ENCODE data around the gene SMAP1. TPM values are rescaled to one million over a fixed set of nuclear protein-coding genes. Genes with fewer than 3 reads are reported as not detected.
"Not testable (repeated sequence)": the region's sequence is repeated elsewhere in the genome, so short reads cannot be mapped to it uniquely, and the experiment has no call there.

The SMAP1 gene
- total RNA-seq, 2 experiments from 2014 or later, result 24.8 to 31.5 TPM

- Mint-ChIP-seq H3K4me1 (peaks cover 33% of the 10 kb centered on the region), H3K27ac (peak overlapping the region; percentile 39), H3K9me3 (ENCODE audit: low read depth) (peaks cover 14% of the 10 kb centered on the region), H3K36me3 (ENCODE audit: low read depth) (peaks cover 64% of the 10 kb centered on the region)
- H3K4me3 Mint-ChIP-seq; POLR2A ChIA-PET; intact Hi-C loops (cut with DNase I, micrococcal nuclease); H3K27me3 Mint-ChIP-seq: not testable (repeated sequence)
- CTCF ChIA-PET, result interaction anchor here (1.3 to 1.8 kb wide), 3 partner anchors 14 to 143 kb away, joined by 4 to 12 read pairs (median 6); no protein-coding TSS in a partner anchor
- ATAC-seq (peak; percentile 83), DNase-seq (peak; percentile 9)
Measured at GRCh38 chr6:70740746-70741145, 73.1 kb downstream of the SMAP1 start.

GRCh38 chr6:70742462-70742861, 74.8 kb downstream of the SMAP1 start:
- H3K27me3 Mint-ChIP-seq; ATAC-seq; H3K27ac Mint-ChIP-seq; POLR2A ChIA-PET; CTCF ChIA-PET; DNase-seq; intact Hi-C loops (cut with DNase I, micrococcal nuclease); H3K4me3 Mint-ChIP-seq: not testable (repeated sequence)
- Mint-ChIP-seq H3K36me3 (ENCODE audit: low read depth) (peaks cover 61% of the 10 kb centered on the region), H3K4me1 (peaks cover 30% of the 10 kb centered on the region), H3K9me3 (ENCODE audit: low read depth) (peaks cover 14% of the 10 kb centered on the region)

- CTCF ChIA-PET, result interaction anchor here (1.3 kb wide), 1 partner anchor 47 kb away, joined by 5 read pairs; no protein-coding TSS in a partner anchor
- H3K4me3 Mint-ChIP-seq, result no peak overlapping the region
- intact Hi-C loops (cut with DNase I, micrococcal nuclease), result no loop called here
- ATAC-seq (no peak), DNase-seq (no peak)
- H3K27ac Mint-ChIP-seq, result no peak overlapping the region
- H3K4me1 Mint-ChIP-seq, result peaks cover 9% of the 10 kb centered on the region
- H3K36me3 Mint-ChIP-seq (ENCODE audit: low read depth), result peaks cover 18% of the 10 kb centered on the region
- no peaks in the 10 kb centered on the region for H3K27me3 Mint-ChIP-seq
- POLR2A ChIA-PET, result no interaction called here
- H3K9me3 Mint-ChIP-seq (ENCODE audit: low read depth), result peaks cover 4% of the 10 kb centered on the region
Measured at GRCh38 chr6:70753870-70754380, 86.2 kb downstream of the SMAP1 start.

- Mint-ChIP-seq H3K4me3 (no peak overlapping the region), H3K27me3 (no peaks in the 10 kb centered on the region)
- ATAC-seq, result no peak
Measured at GRCh38 chr6:70758883-70759282, 91.2 kb downstream of the SMAP1 start.

GRCh38 chr6:70763754-70764510, 96.2 kb downstream of the SMAP1 start:
- Mint-ChIP-seq H3K27me3 (no peaks in the 10 kb centered on the region), H3K4me3 (no peak overlapping the region), H3K36me3 (ENCODE audit: low read depth) (peaks cover 26% of the 10 kb centered on the region), H3K9me3 (ENCODE audit: low read depth) (peaks cover 2% of the 10 kb centered on the region), H3K27ac (no peak overlapping the region), H3K4me1 (no peaks in the 10 kb centered on the region)
- CTCF ChIA-PET, result interaction anchor here (0.6 to 1.3 kb wide), 3 partner anchors 10 to 373 kb away, joined by 3 to 5 read pairs (median 4); no protein-coding TSS in a partner anchor
- no peak for DNase-seq
- POLR2A ChIA-PET, result interaction anchor here (0.8 kb wide), 1 partner anchor 11 kb away, joined by 4 read pairs; no protein-coding TSS in a partner anchor
- intact Hi-C loops (cut with DNase I, micrococcal nuclease), result no loop called here
- ATAC-seq, result no peak

More at GRCh38 chr6:70758883-70759282, 91.2 kb downstream of the SMAP1 start:
- Mint-ChIP-seq H3K36me3 (ENCODE audit: low read depth) (peaks cover 19% of the 10 kb centered on the region), H3K27ac (no peak overlapping the region), H3K9me3 (ENCODE audit: low read depth) (peaks cover 4% of the 10 kb centered on the region), H3K4me1 (no peaks in the 10 kb centered on the region)
- CTCF ChIA-PET, result interaction anchor here (0.6 to 1.2 kb wide), 2 partner anchors 43 to 52 kb away, joined by 3 read pairs; no protein-coding TSS in a partner anchor
- intact Hi-C loops (cut with DNase I, micrococcal nuclease), result no loop called here
- POLR2A ChIA-PET, result no interaction called here
- no peak for DNase-seq

- CTCF ChIA-PET, result interaction anchor here (1.3 kb wide), 1 partner anchor 26 kb away, joined by 5 read pairs; no protein-coding TSS in a partner anchor
- DNase-seq (no peak), ATAC-seq (no peak)
- Mint-ChIP-seq H3K4me1 (no peaks in the 10 kb centered on the region), H3K27ac (no peak overlapping the region), H3K9me3 (ENCODE audit: low read depth) (peaks cover 2% of the 10 kb centered on the region), H3K27me3 (no peaks in the 10 kb centered on the region), H3K4me3 (no peak overlapping the region), H3K36me3 (ENCODE audit: low read depth) (peaks cover 26% of the 10 kb centered on the region)
- POLR2A ChIA-PET, result interaction anchor here (0.8 kb wide), 1 partner anchor 10 kb away, joined by 4 read pairs; no protein-coding TSS in a partner anchor
- intact Hi-C loops (cut with DNase I, micrococcal nuclease), result no loop called here
Measured at GRCh38 chr6:70764706-70765105, 97.0 kb downstream of the SMAP1 start.

GRCh38 chr6:70771351-70771750, 103.7 kb downstream of the SMAP1 start:
- H3K4me1 Mint-ChIP-seq; ATAC-seq; intact Hi-C loops (cut with DNase I, micrococcal nuclease); DNase-seq; POLR2A ChIA-PET; H3K9me3 Mint-ChIP-seq (ENCODE audit: low read depth); H3K27me3 Mint-ChIP-seq; H3K4me3 Mint-ChIP-seq; CTCF ChIA-PET; H3K27ac Mint-ChIP-seq: not testable (repeated sequence)
- peaks cover 39% of the 10 kb centered on the region for H3K36me3 Mint-ChIP-seq (ENCODE audit: low read depth)

- no peaks in the 10 kb centered on the region for H3K27me3 Mint-ChIP-seq
- ATAC-seq (no peak), DNase-seq (no peak)
- intact Hi-C loops (cut with DNase I, micrococcal nuclease), result no loop called here
- H3K4me1 Mint-ChIP-seq, result peaks cover 2% of the 10 kb centered on the region
- no peak overlapping the region for H3K27ac Mint-ChIP-seq
- ChIA-PET CTCF (no interaction called here), POLR2A (no interaction called here)
- peaks cover 26% of the 10 kb centered on the region for H3K9me3 Mint-ChIP-seq (ENCODE audit: low read depth)
- H3K4me3 Mint-ChIP-seq, result no peak overlapping the region
- peaks cover 52% of the 10 kb centered on the region for H3K36me3 Mint-ChIP-seq (ENCODE audit: low read depth)
Measured at GRCh38 chr6:70779934-70780333, 112.3 kb downstream of the SMAP1 start.

GRCh38 chr6:70790483-70791224, 123.0 kb downstream of the SMAP1 start:
- ChIA-PET CTCF (interaction anchor here (1.3 to 1.5 kb wide), 2 partner anchors 14 to 27 kb away, joined by 4 to 5 read pairs; no protein-coding TSS in a partner anchor), POLR2A (no interaction called here)

GRCh38 chr6:70797625-70798024, 129.9 kb downstream of the SMAP1 start:
- CTCF ChIA-PET, result no interaction called here
- POLR2A ChIA-PET, result no interaction called here
- Mint-ChIP-seq H3K27me3 (no peaks in the 10 kb centered on the region), H3K27ac (no peak overlapping the region), H3K4me1 (peaks cover 21% of the 10 kb centered on the region), H3K4me3 (no peak overlapping the region), H3K36me3 (ENCODE audit: low read depth) (peaks cover 46% of the 10 kb centered on the region), H3K9me3 (ENCODE audit: low read depth) (peaks cover 7% of the 10 kb centered on the region)
- intact Hi-C loops (cut with DNase I, micrococcal nuclease), result no loop called here
- ATAC-seq (peak; percentile 61), DNase-seq (no peak)

More at GRCh38 chr6:70790483-70791224, 123.0 kb downstream of the SMAP1 start:
- Mint-ChIP-seq H3K27me3 (no peaks in the 10 kb centered on the region), H3K4me3 (no peak overlapping the region), H3K4me1 (no peaks in the 10 kb centered on the region), H3K27ac (no peak overlapping the region), H3K9me3 (ENCODE audit: low read depth) (peaks cover 13% of the 10 kb centered on the region), H3K36me3 (ENCODE audit: low read depth) (peaks cover 20% of the 10 kb centered on the region)
- intact Hi-C loops (cut with DNase I, micrococcal nuclease), result no loop called here
- ATAC-seq (no peak), DNase-seq (no peak)

GRCh38 chr6:70806086-70806485, 138.4 kb downstream of the SMAP1 start:
- intact Hi-C loops (cut with DNase I, micrococcal nuclease), result no loop called here
- DNase-seq, result no peak
- Mint-ChIP-seq H3K27ac (no peak overlapping the region), H3K4me3 (no peak overlapping the region), H3K36me3 (ENCODE audit: low read depth) (peaks cover 55% of the 10 kb centered on the region), H3K27me3 (no peaks in the 10 kb centered on the region), H3K9me3 (ENCODE audit: low read depth) (peaks cover 4% of the 10 kb centered on the region), H3K4me1 (peaks cover 1% of the 10 kb centered on the region)
- ATAC-seq, result no peak
- POLR2A ChIA-PET, result no interaction called here
- CTCF ChIA-PET, result no interaction called here

Data from activated CD4-positive, alpha-beta T cell treated with anti-CD3 and anti-CD28 coated beads for 36 hours (primary cell).